ENCODE results near the gene NCKAP1. TPM values are rescaled to one million over a fixed set of nuclear protein-coding genes. Genes with fewer than 3 reads are reported as not detected.

Gene NCKAP1
- total RNA-seq, 1 experiment from 2014 or later: 173 TPM

DNA sequence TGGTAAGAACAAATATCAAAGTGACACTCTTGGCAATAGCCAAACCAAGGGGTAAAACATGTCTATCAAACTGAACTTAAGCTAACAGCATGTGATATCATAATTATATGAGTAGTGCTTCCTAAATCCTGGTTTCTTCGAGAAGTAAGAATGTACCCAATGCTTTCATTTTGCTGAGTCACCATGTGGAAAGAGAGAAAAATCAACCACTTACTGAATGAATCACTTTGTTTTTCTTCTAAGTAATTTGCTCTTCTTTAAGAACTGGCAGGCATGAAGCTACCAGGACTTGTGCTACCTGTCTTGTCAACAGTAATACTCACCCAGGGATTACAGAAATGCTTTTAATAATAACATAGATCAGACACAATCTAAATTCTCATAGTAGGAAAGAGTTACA, 21.3 kb upstream of the NCKAP1 start (continued):
- TF ChIP-seq, protein P1, sequence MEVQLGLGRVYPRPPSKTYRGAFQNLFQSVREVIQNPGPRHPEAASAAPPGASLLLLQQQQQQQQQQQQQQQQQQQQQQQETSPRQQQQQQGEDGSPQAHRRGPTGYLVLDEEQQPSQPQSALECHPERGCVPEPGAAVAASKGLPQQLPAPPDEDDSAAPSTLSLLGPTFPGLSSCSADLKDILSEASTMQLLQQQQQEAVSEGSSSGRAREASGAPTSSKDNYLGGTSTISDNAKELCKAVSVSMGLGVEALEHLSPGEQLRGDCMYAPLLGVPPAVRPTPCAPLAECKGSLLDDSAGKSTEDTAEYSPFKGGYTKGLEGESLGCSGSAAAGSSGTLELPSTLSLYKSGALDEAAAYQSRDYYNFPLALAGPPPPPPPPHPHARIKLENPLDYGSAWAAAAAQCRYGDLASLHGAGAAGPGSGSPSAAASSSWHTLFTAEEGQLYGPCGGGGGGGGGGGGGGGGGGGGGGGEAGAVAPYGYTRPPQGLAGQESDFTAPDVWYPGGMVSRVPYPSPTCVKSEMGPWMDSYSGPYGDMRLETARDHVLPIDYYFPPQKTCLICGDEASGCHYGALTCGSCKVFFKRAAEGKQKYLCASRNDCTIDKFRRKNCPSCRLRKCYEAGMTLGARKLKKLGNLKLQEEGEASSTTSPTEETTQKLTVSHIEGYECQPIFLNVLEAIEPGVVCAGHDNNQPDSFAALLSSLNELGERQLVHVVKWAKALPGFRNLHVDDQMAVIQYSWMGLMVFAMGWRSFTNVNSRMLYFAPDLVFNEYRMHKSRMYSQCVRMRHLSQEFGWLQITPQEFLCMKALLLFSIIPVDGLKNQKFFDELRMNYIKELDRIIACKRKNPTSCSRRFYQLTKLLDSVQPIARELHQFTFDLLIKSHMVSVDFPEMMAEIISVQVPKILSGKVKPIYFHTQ (CRISPR knock-in tag; IDR thresholded peaks at IDR 0.05): no peak

DNA sequence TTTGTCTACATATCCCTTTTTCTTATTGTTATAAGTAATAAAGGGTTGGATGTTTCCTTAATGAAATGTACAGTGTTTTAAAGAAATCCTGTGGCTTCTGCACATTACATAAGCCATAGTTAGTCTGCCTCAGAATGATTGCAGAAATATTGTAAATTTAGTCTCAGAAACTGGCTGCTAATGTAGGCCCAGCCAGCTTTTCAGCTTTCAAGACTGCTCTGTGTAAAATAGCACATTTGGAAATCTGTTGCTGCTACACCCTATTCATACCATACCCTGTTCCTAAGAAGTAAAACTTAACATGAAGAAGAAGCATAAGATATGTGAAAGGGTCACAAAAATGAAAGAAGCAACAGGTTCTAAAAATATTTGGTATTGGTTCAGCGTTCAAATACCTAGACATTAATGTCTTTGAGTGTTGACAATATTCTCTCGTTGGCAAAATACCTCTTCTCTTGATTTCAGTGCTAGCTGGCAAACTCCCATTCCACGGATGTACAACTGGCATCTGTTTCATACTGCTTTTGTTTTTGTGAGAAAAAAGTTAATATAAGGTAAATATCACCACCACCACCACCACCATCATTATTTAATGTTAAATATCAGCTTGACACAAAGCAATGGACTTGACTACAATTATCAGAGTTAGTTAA, 19.2 kb upstream of the NCKAP1 start:
- H3K27me3 Mint-ChIP-seq (ENCODE audit: low read depth): no peaks in the 10 kb centered on the region
- H3K9me3 Mint-ChIP-seq: peaks cover 9% of the 10 kb centered on the region
- H3K36me3 Mint-ChIP-seq: peaks cover 9% of the 10 kb centered on the region
- ATAC-seq: no peak
- ChIA-PET POLR2A (no interaction called here), CTCF (interaction anchor here (1.1 kb wide), 1 partner anchor 14 kb away, joined by 3 read pairs; no protein-coding TSS in a partner anchor)
- H3K27ac Mint-ChIP-seq: no peak overlapping the region
- H3K4me3 Mint-ChIP-seq: no peak overlapping the region
- H3K4me1 Mint-ChIP-seq: peaks cover 4% of the 10 kb centered on the region
- TF ChIP-seq SMAD4 (CRISPR knock-in tag; IDR thresholded peaks at IDR 0.05) (no peak), NR3C1 (CRISPR knock-in tag; conservative IDR thresholded peaks at IDR 0.05; ENCODE audit: low read depth) (no peak), OVOL2 (CRISPR knock-in tag; IDR thresholded peaks at IDR 0.05; ENCODE audit: borderline replicate concordance) (no peak)
- TF ChIP-seq, protein P2, sequence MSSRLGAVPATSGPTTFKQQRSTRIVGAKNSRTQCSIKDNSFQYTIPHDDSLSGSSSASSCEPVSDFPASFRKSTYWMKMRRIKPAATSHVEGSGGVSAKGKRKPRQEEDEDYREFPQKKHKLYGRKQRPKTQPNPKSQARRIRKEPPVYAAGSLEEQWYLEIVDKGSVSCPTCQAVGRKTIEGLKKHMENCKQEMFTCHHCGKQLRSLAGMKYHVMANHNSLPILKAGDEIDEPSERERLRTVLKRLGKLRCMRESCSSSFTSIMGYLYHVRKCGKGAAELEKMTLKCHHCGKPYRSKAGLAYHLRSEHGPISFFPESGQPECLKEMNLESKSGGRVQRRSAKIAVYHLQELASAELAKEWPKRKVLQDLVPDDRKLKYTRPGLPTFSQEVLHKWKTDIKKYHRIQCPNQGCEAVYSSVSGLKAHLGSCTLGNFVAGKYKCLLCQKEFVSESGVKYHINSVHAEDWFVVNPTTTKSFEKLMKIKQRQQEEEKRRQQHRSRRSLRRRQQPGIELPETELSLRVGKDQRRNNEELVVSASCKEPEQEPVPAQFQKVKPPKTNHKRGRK (CRISPR knock-in tag; IDR thresholded peaks at IDR 0.05; ENCODE audit: borderline replicate concordance): no peak
- TF ChIP-seq, protein P3, sequence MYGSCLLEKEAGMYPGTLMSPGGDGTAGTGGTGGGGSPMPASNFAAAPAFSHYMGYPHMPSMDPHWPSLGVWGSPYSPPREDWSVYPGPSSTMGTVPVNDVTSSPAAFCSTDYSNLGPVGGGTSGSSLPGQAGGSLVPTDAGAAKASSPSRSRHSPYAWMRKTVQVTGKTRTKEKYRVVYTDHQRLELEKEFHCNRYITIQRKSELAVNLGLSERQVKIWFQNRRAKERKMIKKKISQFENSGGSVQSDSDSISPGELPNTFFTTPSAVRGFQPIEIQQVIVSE (CRISPR knock-in tag; IDR thresholded peaks at IDR 0.05; ENCODE audit: borderline replicate concordance): no peak
- DNase-seq (ENCODE audit: low spot score): no peak

DNA sequence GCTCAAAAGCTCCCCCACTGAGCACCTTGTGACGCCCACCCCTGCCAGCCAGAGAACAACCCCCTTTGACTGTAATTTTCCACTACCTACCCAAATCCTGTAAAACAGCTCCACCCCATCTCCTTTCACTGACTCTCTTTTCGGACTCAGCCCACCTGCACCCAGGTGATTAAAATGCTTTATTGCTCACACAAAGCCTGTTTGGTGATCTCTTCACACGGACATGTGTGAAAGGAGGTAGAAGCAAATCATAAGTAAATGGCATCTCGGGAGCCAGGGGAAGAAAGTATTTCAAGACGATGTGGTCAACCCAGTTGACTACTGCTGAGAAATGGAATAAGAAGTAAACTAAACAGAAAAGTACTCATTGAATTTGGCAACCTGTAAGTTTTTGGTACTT, 11.2 kb upstream of the NCKAP1 start:
- Mint-ChIP-seq H3K36me3 (peaks cover 30% of the 10 kb centered on the region), H3K4me1 (peaks cover 7% of the 10 kb centered on the region)
- TF ChIP-seq CBFB (CRISPR knock-in tag; IDR thresholded peaks at IDR 0.05; ENCODE audit: low read depth) (no peak), GABPB1 (CRISPR knock-in tag; IDR thresholded peaks at IDR 0.05) (no peak), OVOL2 (CRISPR knock-in tag; IDR thresholded peaks at IDR 0.05; ENCODE audit: borderline replicate concordance) (no peak), CREM (CRISPR knock-in tag; IDR thresholded peaks at IDR 0.05) (no peak), SMAD4 (CRISPR knock-in tag; IDR thresholded peaks at IDR 0.05) (no peak), GRHL2 (CRISPR knock-in tag; IDR thresholded peaks at IDR 0.05; ENCODE audit: insufficient replicate concordance, severe bottlenecking) (no peak), SMAD3 (CRISPR knock-in tag; IDR thresholded peaks at IDR 0.05; ENCODE audit: borderline replicate concordance) (no peak), EMX1 (CRISPR knock-in tag; IDR thresholded peaks at IDR 0.05) (no peak)
- TF ChIP-seq, protein P4, sequence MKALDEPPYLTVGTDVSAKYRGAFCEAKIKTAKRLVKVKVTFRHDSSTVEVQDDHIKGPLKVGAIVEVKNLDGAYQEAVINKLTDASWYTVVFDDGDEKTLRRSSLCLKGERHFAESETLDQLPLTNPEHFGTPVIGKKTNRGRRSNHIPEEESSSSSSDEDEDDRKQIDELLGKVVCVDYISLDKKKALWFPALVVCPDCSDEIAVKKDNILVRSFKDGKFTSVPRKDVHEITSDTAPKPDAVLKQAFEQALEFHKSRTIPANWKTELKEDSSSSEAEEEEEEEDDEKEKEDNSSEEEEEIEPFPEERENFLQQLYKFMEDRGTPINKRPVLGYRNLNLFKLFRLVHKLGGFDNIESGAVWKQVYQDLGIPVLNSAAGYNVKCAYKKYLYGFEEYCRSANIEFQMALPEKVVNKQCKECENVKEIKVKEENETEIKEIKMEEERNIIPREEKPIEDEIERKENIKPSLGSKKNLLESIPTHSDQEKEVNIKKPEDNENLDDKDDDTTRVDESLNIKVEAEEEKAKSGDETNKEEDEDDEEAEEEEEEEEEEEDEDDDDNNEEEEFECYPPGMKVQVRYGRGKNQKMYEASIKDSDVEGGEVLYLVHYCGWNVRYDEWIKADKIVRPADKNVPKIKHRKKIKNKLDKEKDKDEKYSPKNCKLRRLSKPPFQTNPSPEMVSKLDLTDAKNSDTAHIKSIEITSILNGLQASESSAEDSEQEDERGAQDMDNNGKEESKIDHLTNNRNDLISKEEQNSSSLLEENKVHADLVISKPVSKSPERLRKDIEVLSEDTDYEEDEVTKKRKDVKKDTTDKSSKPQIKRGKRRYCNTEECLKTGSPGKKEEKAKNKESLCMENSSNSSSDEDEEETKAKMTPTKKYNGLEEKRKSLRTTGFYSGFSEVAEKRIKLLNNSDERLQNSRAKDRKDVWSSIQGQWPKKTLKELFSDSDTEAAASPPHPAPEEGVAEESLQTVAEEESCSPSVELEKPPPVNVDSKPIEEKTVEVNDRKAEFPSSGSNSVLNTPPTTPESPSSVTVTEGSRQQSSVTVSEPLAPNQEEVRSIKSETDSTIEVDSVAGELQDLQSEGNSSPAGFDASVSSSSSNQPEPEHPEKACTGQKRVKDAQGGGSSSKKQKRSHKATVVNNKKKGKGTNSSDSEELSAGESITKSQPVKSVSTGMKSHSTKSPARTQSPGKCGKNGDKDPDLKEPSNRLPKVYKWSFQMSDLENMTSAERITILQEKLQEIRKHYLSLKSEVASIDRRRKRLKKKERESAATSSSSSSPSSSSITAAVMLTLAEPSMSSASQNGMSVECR (CRISPR knock-in tag; IDR thresholded peaks at IDR 0.05; ENCODE audit: borderline replicate concordance): no peak
- TF ChIP-seq, protein P5, sequence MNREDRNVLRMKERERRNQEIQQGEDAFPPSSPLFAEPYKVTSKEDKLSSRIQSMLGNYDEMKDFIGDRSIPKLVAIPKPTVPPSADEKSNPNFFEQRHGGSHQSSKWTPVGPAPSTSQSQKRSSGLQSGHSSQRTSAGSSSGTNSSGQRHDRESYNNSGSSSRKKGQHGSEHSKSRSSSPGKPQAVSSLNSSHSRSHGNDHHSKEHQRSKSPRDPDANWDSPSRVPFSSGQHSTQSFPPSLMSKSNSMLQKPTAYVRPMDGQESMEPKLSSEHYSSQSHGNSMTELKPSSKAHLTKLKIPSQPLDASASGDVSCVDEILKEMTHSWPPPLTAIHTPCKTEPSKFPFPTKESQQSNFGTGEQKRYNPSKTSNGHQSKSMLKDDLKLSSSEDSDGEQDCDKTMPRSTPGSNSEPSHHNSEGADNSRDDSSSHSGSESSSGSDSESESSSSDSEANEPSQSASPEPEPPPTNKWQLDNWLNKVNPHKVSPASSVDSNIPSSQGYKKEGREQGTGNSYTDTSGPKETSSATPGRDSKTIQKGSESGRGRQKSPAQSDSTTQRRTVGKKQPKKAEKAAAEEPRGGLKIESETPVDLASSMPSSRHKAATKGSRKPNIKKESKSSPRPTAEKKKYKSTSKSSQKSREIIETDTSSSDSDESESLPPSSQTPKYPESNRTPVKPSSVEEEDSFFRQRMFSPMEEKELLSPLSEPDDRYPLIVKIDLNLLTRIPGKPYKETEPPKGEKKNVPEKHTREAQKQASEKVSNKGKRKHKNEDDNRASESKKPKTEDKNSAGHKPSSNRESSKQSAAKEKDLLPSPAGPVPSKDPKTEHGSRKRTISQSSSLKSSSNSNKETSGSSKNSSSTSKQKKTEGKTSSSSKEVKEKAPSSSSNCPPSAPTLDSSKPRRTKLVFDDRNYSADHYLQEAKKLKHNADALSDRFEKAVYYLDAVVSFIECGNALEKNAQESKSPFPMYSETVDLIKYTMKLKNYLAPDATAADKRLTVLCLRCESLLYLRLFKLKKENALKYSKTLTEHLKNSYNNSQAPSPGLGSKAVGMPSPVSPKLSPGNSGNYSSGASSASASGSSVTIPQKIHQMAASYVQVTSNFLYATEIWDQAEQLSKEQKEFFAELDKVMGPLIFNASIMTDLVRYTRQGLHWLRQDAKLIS (CRISPR knock-in tag; IDR thresholded peaks at IDR 0.05; ENCODE audit: borderline replicate concordance): no peak
- TF ChIP-seq, protein P6, sequence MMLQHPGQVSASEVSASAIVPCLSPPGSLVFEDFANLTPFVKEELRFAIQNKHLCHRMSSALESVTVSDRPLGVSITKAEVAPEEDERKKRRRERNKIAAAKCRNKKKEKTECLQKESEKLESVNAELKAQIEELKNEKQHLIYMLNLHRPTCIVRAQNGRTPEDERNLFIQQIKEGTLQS (CRISPR knock-in tag; conservative IDR thresholded peaks at IDR 0.05): no peak
- TF ChIP-seq, protein P2 (CRISPR knock-in tag; IDR thresholded peaks at IDR 0.05; ENCODE audit: borderline replicate concordance): no peak

More for the DNA sequence above, 11.2 kb upstream of the NCKAP1 start:
- Mint-ChIP-seq H3K4me3 (no peak overlapping the region), H3K27ac (no peak overlapping the region), H3K9me3 (peaks cover 31% of the 10 kb centered on the region), H3K27me3 (ENCODE audit: low read depth) (peaks cover 5% of the 10 kb centered on the region; the same call in 1 of the 2 replicates)
- ATAC-seq (peak; percentile 60; the same call in 1 of the 2 replicates), DNase-seq (ENCODE audit: low spot score) (peak; percentile 43)
- CTCF ChIA-PET: interaction anchor here (0.9 kb wide), 1 partner anchor 17 kb away, joined by 3 read pairs; no protein-coding TSS in a partner anchor
- POLR2A ChIA-PET: no interaction called here

Data from WTC11 (cell line).